CD8-positive, alpha-beta memory T cell (primary cell): Measurements from ENCODE around the gene IL1RAPL1. TPM values are rescaled to one million over a fixed set of nuclear protein-coding genes. Genes with fewer than 3 reads are reported as not detected.

ENCODE experiments used
- CTCF ChIA-PET: fragments of 350-600 bp; sonication (Branson Sonifier 250); formaldehyde crosslinking; loops from one replicate; lab custom pipeline; 2021; ENCODE audit warnings: antibody characterized with exemption; lab: Charles Lee
- POLR2A ChIA-PET: fragments of 350-600 bp; sonication (Branson Sonifier 250); formaldehyde crosslinking; loops from one replicate; lab custom pipeline; 2021; ENCODE audit warnings: antibody characterized with exemption; lab: Charles Lee
- DNase-seq, 5 donors: peaks; one replicate each; pipeline versions ENCODE4 v3.0.0 to v3.0.0-alpha.2; 2020 to 2022; ENCODE audit warnings: mixed read lengths in 1 of 5
- H3K27ac ChIP-seq: one replicate; pipeline ENCODE4 v1.7.0; 2013; ENCODE audit warnings: low read depth, mild to moderate bottlenecking, low read length, moderate library complexity
- H3K27me3 ChIP-seq: 2 replicates; pipeline ENCODE4 v1.7.0; 2013; ENCODE audit warnings: low read length, mild to moderate bottlenecking; ENCODE audit not compliant: insufficient read depth, poor library complexity, severe bottlenecking
- H3K36me3 ChIP-seq: 2 replicates; pipeline ENCODE4 v1.7.0; 2013; ENCODE audit warnings: mild to moderate bottlenecking, low read length, moderate library complexity; ENCODE audit not compliant: insufficient read depth
- H3K4me1 ChIP-seq: 2 replicates; pipeline ENCODE4 v1.7.0; 2013; ENCODE audit warnings: mild to moderate bottlenecking, low read length, moderate library complexity; ENCODE audit not compliant: insufficient read depth
- H3K4me3 ChIP-seq: 2 replicates; pipeline ENCODE4 v1.7.0; 2013; ENCODE audit warnings: mild to moderate bottlenecking, low read length
- H3K9me3 ChIP-seq: 2 replicates; pipeline ENCODE4 v1.7.0; 2013; ENCODE audit warnings: mild to moderate bottlenecking, low read length
- H3K27ac Mint-ChIP-seq, 8 donors: one replicate each; pipeline ENCODE4 v1.8.0; 2020 to 2021; ENCODE audit warnings: mixed read lengths in 8 of 8, mild to moderate bottlenecking in 6 of 8, inconsistent platforms in 3 of 8, moderate library complexity in 3 of 8
- H3K27me3 Mint-ChIP-seq, 2 donors: one replicate each; pipeline ENCODE4 v1.8.0; 2020 to 2021; ENCODE audit warnings: mixed read lengths in 2 of 2, mild to moderate bottlenecking in 1 of 2, moderate library complexity in 1 of 2
- H3K36me3 Mint-ChIP-seq, 3 donors: one replicate each; pipeline ENCODE4 v1.8.0; 2020 to 2021; ENCODE audit warnings: mixed read lengths in 3 of 3, inconsistent platforms in 1 of 3, mild to moderate bottlenecking in 1 of 3
- H3K4me1 Mint-ChIP-seq, 3 donors: one replicate each; pipeline ENCODE4 v1.8.0; 2020 to 2021; ENCODE audit warnings: mixed read lengths in 3 of 3, inconsistent platforms in 1 of 3, mild to moderate bottlenecking in 1 of 3
- H3K4me3 Mint-ChIP-seq, 7 donors: one replicate each; pipeline ENCODE4 v1.8.0; 2020 to 2021; ENCODE audit warnings: mixed read lengths in 7 of 7, mild to moderate bottlenecking in 6 of 7, moderate library complexity in 4 of 7, inconsistent platforms in 2 of 7
- H3K9me3 Mint-ChIP-seq, 5 donors: one replicate each; pipeline ENCODE4 v1.8.0; 2020 to 2022; ENCODE audit warnings: mixed read lengths in 5 of 5, mild to moderate bottlenecking in 3 of 5, moderate library complexity in 2 of 5, inconsistent platforms in 1 of 5
- polyA plus RNA-seq: library from polyadenylated mRNA; unstranded; fragments of 300-500 nt; fragmentation: Illumina TruSeq; gene quantifications from one replicate; pipeline ENCODE4 v1.2.3, GENCODE V29; 2021
- total RNA-seq, 2 experiments: library from RNA; stranded (reverse); gene quantifications; one replicate each; pipeline ENCODE4 v1.2.3, GENCODE V29; 2021

IL1RAPL1 gene
- total and polyA plus RNA-seq, 3 experiments from 2014 or later, result not detected

DNA sequence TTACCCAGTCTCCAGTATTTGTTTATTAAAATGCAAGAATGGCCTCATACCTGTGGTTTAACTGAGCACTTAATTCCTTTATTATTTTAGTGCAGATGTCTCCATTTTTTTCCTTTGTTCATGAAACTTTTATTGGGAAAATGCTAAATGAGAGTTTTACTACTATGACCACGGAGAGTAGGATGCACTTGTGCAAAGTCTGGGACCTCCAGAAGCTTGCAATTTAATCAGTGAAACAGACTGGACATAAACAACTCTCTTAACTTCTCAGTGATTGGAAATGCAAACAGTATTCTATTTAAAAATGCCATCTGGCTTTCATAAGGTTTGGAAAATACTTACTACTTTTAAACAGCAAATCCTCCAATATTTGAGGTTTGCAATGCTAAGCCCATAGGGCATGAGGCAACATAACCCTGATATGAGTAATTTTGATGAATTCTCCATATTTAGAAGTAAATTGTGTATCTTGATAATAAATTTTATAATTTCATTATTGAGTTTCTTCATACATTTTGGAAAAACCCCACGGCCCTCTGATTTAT is 909.5 kb downstream of the IL1RAPL1 start:
- H3K36me3 Mint-ChIP-seq, result no peaks in the 10 kb centered on the region
- no peak overlapping the region for H3K4me3 Mint-ChIP-seq
- Histone ChIP-seq H3K27ac (no peak overlapping the region), H3K27me3 (no peaks in the 10 kb centered on the region), H3K4me3 (no peak overlapping the region), H3K36me3 (no peaks in the 10 kb centered on the region), H3K9me3 (no peaks in the 10 kb centered on the region), H3K4me1 (no peaks in the 10 kb centered on the region)
- peaks cover 3 to 10% (median 5%) of the 10 kb centered on the region in 5 donors for H3K9me3 Mint-ChIP-seq
- CTCF ChIA-PET, result no interaction called here
- no peak overlapping the region for H3K27ac Mint-ChIP-seq
- H3K4me1 Mint-ChIP-seq, result no peaks in the 10 kb centered on the region
- peaks cover 0 to 1% of the 10 kb centered on the region in 2 donors for H3K27me3 Mint-ChIP-seq
- POLR2A ChIA-PET, result no interaction called here
- DNase-seq, result no peak

DNA sequence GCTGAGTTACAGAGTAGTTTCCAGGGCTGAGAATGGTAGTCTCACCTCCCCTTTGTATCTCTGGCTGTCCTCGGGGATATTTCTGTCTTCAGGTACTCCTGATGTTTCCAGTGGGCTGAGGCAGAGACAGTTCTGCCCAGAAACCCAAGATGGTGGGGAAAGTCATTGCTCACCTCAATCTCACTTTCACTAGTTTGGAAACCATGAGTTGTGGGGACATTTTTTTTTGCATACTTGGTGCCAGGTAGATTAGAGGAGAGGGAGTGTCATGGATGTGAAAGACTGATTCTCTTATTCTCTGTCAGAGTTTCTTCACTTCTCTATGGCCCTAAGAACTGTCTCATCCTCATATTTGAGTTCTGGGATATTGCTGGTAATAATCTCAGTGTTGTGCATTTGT is 919.5 kb downstream of the IL1RAPL1 start:
- ChIA-PET POLR2A (no interaction called here), CTCF (no interaction called here)
- Mint-ChIP-seq H3K27me3 (no peaks in the 10 kb centered on the region), H3K4me3 (no peak overlapping the region), H3K27ac (no peak overlapping the region), H3K4me1 (no peaks in the 10 kb centered on the region), H3K9me3 (peaks cover 2 to 12% (median 7%) of the 10 kb centered on the region in 5 donors), H3K36me3 (no peaks in the 10 kb centered on the region)
- H3K27ac ChIP-seq, result no peak overlapping the region
- no peaks in the 10 kb centered on the region for H3K36me3 ChIP-seq
- no peaks in the 10 kb centered on the region for H3K27me3 ChIP-seq
- H3K9me3 ChIP-seq, result no peaks in the 10 kb centered on the region
- no peak overlapping the region for H3K4me3 ChIP-seq
- no peak for DNase-seq
- no peaks in the 10 kb centered on the region for H3K4me1 ChIP-seq

DNA sequence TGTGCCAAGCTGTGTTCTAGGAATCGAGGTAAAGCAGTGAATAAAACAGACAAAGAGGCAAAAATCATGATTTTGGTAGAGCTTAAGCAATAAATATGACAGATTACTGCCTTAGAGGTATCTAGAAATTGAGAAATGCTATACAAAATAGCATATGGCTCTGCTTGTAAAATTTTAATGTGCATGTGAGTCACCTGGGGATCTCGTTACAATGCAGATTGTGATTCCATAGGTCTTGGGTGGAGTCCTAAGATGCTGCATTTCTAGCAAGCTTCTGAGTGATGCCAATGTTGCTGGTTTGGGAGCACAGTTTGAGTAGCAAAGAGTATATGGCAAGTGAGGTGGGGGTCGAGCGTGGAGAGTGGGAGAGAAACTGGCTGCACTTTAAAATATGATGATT is 930.9 kb downstream of the IL1RAPL1 start:
- Histone ChIP-seq H3K9me3 (no peaks in the 10 kb centered on the region), H3K27ac (no peak overlapping the region), H3K4me1 (no peaks in the 10 kb centered on the region), H3K27me3 (no peaks in the 10 kb centered on the region), H3K4me3 (no peak overlapping the region), H3K36me3 (no peaks in the 10 kb centered on the region)
- H3K27ac Mint-ChIP-seq, result no peak overlapping the region
- H3K36me3 Mint-ChIP-seq, result no peaks in the 10 kb centered on the region
- CTCF ChIA-PET, result no interaction called here
- H3K9me3 Mint-ChIP-seq, result peaks cover 0 to 8% (median 1%) of the 10 kb centered on the region in 5 donors
- no peak overlapping the region for H3K4me3 Mint-ChIP-seq
- no peaks in the 10 kb centered on the region for H3K4me1 Mint-ChIP-seq
- POLR2A ChIA-PET, result no interaction called here
- DNase-seq, result no peak
- H3K27me3 Mint-ChIP-seq, result no peaks in the 10 kb centered on the region

DNA sequence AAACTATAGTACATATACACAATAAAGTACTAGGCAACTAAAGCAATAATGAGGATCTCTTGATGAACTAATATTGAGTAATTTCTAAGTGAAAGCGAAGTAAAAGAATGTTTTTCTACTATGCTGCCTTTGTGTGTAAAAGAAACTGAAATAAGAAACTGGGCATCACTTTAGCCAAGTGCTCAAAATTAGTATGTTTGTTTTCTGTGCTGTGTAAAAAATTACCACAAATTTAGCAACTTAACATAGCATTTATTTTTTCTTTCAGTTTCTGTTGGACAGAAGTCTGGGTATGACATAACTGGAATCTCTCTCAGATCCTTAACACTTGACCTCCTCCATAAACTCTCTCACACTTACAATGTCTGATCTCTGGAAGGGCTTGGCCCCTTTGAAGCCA is 941.0 kb downstream of the IL1RAPL1 start:
- Histone ChIP-seq H3K4me3 (no peak overlapping the region), H3K27ac (no peak overlapping the region), H3K4me1 (no peaks in the 10 kb centered on the region), H3K9me3 (no peaks in the 10 kb centered on the region), H3K36me3 (no peaks in the 10 kb centered on the region), H3K27me3 (no peaks in the 10 kb centered on the region)
- no peaks in the 10 kb centered on the region for H3K4me1 Mint-ChIP-seq
- peaks cover 3 to 5% (median 3%) of the 10 kb centered on the region in 5 donors for H3K9me3 Mint-ChIP-seq
- ChIA-PET CTCF (no interaction called here), POLR2A (no interaction called here)
- no peaks in the 10 kb centered on the region for H3K36me3 Mint-ChIP-seq
- H3K27ac Mint-ChIP-seq, result no peak overlapping the region
- H3K4me3 Mint-ChIP-seq, result no peak overlapping the region
- DNase-seq, result no peak
- H3K27me3 Mint-ChIP-seq, result no peaks in the 10 kb centered on the region

DNA sequence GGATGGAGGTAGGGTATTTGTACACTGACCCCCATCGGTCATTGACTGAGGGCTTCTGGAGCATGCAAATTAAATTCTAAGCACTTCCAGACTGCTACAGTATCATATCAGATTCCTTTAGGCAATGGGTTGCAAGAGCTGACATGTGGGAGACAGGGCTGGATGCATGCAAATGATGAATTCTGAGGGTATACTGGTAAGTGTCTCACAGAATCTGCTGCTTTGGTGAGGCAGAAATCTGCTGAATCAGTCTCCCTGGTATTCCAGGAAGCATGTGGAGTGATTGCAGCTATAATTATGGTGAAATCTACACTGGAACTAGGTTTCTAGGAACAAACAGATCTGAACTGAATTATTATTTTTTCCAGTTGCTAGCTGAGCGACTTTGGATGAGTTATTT is 943.3 kb downstream of the IL1RAPL1 start:
- no peaks in the 10 kb centered on the region for H3K9me3 ChIP-seq
- no peak overlapping the region for H3K27ac ChIP-seq
- no peak overlapping the region for H3K4me3 ChIP-seq
- Mint-ChIP-seq H3K9me3 (peaks cover 3 to 9% (median 3%) of the 10 kb centered on the region in 5 donors), H3K27ac (no peak overlapping the region), H3K4me3 (no peak overlapping the region), H3K36me3 (no peaks in the 10 kb centered on the region), H3K4me1 (no peaks in the 10 kb centered on the region), H3K27me3 (no peaks in the 10 kb centered on the region)
- no peak for DNase-seq
- POLR2A ChIA-PET, result no interaction called here
- CTCF ChIA-PET, result no interaction called here
- H3K4me1 ChIP-seq, result no peaks in the 10 kb centered on the region
- no peaks in the 10 kb centered on the region for H3K36me3 ChIP-seq
- H3K27me3 ChIP-seq, result no peaks in the 10 kb centered on the region

DNA sequence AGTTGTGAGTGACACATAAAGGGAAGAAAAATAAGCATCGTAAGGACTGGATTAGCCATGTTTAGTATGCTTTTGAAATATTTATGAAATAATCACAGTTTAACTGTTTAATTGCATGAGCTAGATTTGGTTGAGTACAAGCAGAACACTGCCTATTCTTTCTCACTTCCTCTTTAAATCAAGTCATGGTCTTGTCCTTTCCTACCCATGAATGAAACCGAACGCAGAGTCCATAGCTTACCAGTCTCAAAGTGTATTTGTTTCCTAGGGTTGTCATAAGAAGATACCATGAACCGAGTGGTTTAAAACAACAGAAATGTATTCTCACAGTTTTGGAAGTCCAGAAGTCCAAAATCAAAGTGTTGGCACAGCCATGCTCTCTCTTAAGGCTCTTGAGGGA is 944.1 kb downstream of the IL1RAPL1 start:
- no peaks in the 10 kb centered on the region for H3K36me3 Mint-ChIP-seq
- no peaks in the 10 kb centered on the region for H3K9me3 ChIP-seq
- H3K27ac Mint-ChIP-seq, result no peak overlapping the region
- no peaks in the 10 kb centered on the region for H3K36me3 ChIP-seq
- ChIA-PET CTCF (no interaction called here), POLR2A (no interaction called here)
- peaks cover 3 to 10% (median 3%) of the 10 kb centered on the region in 5 donors for H3K9me3 Mint-ChIP-seq
- H3K27me3 Mint-ChIP-seq, result no peaks in the 10 kb centered on the region
- H3K27me3 ChIP-seq, result no peaks in the 10 kb centered on the region
- no peak for DNase-seq
- H3K27ac ChIP-seq, result no peak overlapping the region
- no peaks in the 10 kb centered on the region for H3K4me1 Mint-ChIP-seq
- no peak overlapping the region for H3K4me3 Mint-ChIP-seq
- no peaks in the 10 kb centered on the region for H3K4me1 ChIP-seq
- no peak overlapping the region for H3K4me3 ChIP-seq

DNA sequence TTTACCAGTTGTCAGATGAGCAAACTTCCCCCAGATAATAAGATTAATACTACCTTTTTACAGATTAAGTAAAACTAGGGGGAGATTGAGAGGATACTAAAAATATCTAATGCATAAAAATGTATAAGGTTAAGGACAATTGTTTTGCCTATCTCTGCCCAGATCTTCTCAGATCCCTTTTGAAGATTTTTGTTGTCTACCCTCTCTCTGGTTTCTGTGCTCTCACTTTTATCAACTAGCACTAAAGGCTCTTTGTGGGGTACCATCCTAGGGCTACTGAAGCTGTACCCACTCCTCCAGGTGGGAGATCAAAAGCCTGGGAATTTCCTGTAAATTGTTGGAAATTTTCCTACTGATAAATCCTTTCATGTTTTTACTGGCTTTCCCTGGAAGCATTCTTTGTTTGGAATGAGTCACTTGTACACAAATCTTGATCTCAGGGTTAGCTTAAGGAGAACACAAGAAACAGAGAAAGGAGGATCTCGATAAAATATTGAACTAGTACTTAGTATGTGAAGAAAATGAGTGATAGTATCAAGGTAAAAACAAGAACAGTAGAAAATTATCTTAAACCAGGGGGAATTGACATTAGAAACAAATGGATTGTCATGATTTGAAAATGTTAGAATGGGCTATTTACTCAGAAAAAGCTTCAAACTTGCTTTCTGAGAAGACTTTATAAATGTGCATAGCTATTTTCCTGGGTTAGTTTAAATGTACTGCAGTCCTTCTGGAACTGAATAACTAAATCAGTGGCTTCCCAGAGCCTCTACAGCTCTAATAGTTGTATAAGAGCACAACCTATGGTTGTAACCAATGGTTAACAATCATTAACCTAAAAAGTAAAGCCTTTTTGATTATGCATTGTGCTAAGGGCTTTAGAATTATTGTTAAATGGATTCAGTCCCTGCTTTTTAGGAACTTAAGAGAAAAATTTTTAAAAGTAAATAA is 948.2 kb downstream of the IL1RAPL1 start:
- Mint-ChIP-seq H3K4me3 (no peak overlapping the region), H3K9me3 (peaks cover 2 to 10% (median 4%) of the 10 kb centered on the region in 5 donors), H3K4me1 (no peaks in the 10 kb centered on the region), H3K27me3 (no peaks in the 10 kb centered on the region), H3K36me3 (no peaks in the 10 kb centered on the region), H3K27ac (no peak overlapping the region)
- H3K27me3 ChIP-seq, result no peaks in the 10 kb centered on the region
- no peak overlapping the region for H3K4me3 ChIP-seq
- H3K36me3 ChIP-seq, result no peaks in the 10 kb centered on the region
- H3K4me1 ChIP-seq, result no peaks in the 10 kb centered on the region
- CTCF ChIA-PET, result no interaction called here
- H3K9me3 ChIP-seq, result no peaks in the 10 kb centered on the region
- no peak for DNase-seq
- POLR2A ChIA-PET, result no interaction called here
- H3K27ac ChIP-seq, result no peak overlapping the region

DNA sequence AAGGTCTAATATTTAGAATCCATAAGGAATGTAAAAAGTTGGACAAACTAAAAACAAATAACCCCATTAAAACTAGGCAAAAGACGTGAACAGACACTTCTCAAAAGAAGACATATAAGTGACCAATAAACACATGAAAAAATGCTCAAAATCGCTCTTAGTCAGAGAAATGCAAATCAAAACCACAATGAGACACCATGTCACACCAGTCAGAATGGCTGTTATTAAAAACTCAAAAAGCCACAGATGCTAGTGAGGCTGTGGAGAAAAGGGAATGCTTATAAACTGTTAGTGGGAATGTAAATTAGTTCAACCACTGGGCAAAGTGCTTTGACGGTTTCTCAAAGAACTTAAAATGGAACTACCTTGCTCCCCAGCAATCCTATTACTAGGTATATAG is 953.8 kb downstream of the IL1RAPL1 start:
- no peak for DNase-seq
- Histone ChIP-seq H3K27ac (no peak overlapping the region), H3K4me1 (no peaks in the 10 kb centered on the region), H3K9me3 (no peaks in the 10 kb centered on the region), H3K36me3 (no peaks in the 10 kb centered on the region), H3K4me3 (no peak overlapping the region), H3K27me3 (no peaks in the 10 kb centered on the region)
- ChIA-PET CTCF (no interaction called here), POLR2A (no interaction called here)
- Mint-ChIP-seq H3K9me3 (peaks cover 0 to 9% (median 4%) of the 10 kb centered on the region in 5 donors), H3K36me3 (no peaks in the 10 kb centered on the region), H3K27me3 (no peaks in the 10 kb centered on the region), H3K27ac (no peak overlapping the region), H3K4me1 (no peaks in the 10 kb centered on the region), H3K4me3 (no peak overlapping the region)
